ENCODE results near the gene BRCA1. TPM values are rescaled to one million over a fixed set of nuclear protein-coding genes. Genes with fewer than 3 reads are reported as not detected.
A peak's percentile ranks its signal among the peaks of the same experiment; 100 is the strongest.
"Not testable (repeated sequence)": the region's sequence is repeated elsewhere in the genome, so short reads cannot be mapped to it uniquely, and the experiment has no call there.

The BRCA1 gene
- total and polyA plus RNA-seq, 11 donors: 2.7 to 11.7 (median 8.1) TPM

DNA sequence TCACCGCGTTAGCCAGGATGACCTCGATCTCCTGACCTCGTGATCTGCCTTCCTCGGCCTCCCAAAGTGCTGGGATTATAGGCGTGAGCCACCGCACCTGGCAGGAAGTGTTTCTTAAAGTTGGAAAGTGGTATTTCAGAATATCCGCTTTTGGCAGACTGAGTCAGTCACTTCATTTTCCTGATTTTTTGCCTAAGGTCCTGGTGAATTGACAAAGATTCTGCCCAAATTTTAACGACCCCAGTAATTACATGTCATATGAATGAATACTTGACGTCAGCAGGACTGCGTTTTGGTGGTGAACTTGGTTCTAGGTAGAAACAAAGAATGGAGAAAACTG is 4.5 kb upstream of the BRCA1 start:
- H3K9me3 ChIP-seq: no peaks in the 10 kb centered on the region
- peaks cover 0 to 28% (median 15%) of the 10 kb centered on the region in 9 donors for H3K36me3 ChIP-seq
- H3K4me3 ChIP-seq: peak overlapping the region in 6 of 12 donors; percentile 9 to 30 (median 12)
- ATAC-seq: no peak
- no peaks in the 10 kb centered on the region for H3K27me3 ChIP-seq
- intact Hi-C loops (cut with DNase I): loop anchor here in 8 of 10 donors (5.0 to 10.0 kb wide), 5 partner anchors 38 to 107 kb away; partner anchors contain the start of genes VAT1 (in 5 of the 8), NBR1 (in 3 of the 8) and RND2 (in 2 of the 8)
- H3K27ac ChIP-seq: peak overlapping the region in 10 of 12 donors; percentile 3 to 67 (median 44)
- no peak for DNase-seq
- 50 to 65% (median 60%) methylated on average over 11 of the region's 11 CpGs for WGBS, 4 donors
- H3K4me1 ChIP-seq: peaks cover 0 to 25% (median 7%) of the 10 kb centered on the region in 12 donors
- TF ChIP-seq, protein P1, sequence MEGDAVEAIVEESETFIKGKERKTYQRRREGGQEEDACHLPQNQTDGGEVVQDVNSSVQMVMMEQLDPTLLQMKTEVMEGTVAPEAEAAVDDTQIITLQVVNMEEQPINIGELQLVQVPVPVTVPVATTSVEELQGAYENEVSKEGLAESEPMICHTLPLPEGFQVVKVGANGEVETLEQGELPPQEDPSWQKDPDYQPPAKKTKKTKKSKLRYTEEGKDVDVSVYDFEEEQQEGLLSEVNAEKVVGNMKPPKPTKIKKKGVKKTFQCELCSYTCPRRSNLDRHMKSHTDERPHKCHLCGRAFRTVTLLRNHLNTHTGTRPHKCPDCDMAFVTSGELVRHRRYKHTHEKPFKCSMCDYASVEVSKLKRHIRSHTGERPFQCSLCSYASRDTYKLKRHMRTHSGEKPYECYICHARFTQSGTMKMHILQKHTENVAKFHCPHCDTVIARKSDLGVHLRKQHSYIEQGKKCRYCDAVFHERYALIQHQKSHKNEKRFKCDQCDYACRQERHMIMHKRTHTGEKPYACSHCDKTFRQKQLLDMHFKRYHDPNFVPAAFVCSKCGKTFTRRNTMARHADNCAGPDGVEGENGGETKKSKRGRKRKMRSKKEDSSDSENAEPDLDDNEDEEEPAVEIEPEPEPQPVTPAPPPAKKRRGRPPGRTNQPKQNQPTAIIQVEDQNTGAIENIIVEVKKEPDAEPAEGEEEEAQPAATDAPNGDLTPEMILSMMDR (IDR thresholded peaks at IDR 0.05): no peak
- no peak for TF ChIP-seq POLR2A (IDR thresholded peaks at IDR 0.05)

GRCh38 chr17:43127333-43127876 is 2.2 kb upstream of the BRCA1 start:
- H3K4me3 ChIP-seq, ATAC-seq, DNase-seq, H3K27me3 ChIP-seq, H3K27ac ChIP-seq, H3K9me3 ChIP-seq: not testable (repeated sequence)
- WGBS, 4 donors: 90 to 92% (median 91%) methylated on average over 6 of the region's 6 CpGs
- H3K36me3 ChIP-seq: peaks cover 0 to 11% (median 1%) of the 10 kb centered on the region in 9 donors
- peaks cover 0 to 32% (median 10%) of the 10 kb centered on the region in 12 donors for H3K4me1 ChIP-seq
- intact Hi-C loops (cut with DNase I): loop anchor here in 8 of 10 donors (5.0 to 10.0 kb wide), 5 partner anchors 40 to 105 kb away; partner anchors contain the start of genes VAT1 (in 5 of the 8), NBR1 (in 3 of the 8) and RND2 (in 2 of the 8)

DNA sequence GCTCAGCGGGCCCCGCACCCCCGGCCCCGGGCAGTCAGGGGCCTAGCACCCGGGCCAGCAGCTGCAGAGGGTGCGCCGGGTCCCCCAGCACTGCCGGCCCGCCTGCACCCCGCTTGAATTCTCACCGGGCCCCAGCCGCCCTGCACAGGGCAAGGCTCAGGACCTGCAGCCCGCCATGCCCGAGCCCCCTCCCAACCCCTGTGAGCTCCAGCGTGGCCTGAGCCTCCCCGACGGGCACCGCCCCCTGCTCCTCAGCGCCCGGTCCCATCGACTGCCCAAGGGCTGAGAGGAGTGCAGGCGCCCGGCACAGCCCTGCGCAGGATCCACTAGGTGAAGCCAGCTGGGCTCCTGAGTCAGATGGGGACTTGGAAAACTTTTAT is 1.7 kb upstream of the BRCA1 start:
- no peaks in the 10 kb centered on the region for H3K27me3 ChIP-seq
- 60 to 99% (median 98%) methylated on average over 1 to 24 of the region's 24 CpGs for WGBS, 4 donors
- peaks cover 0 to 32% (median 10%) of the 10 kb centered on the region in 12 donors for H3K4me1 ChIP-seq
- no peaks in the 10 kb centered on the region for H3K9me3 ChIP-seq
- no peak for TF ChIP-seq POLR2A (IDR thresholded peaks at IDR 0.05)
- TF ChIP-seq, protein P1 (IDR thresholded peaks at IDR 0.05): no peak
- no peak overlapping the region for H3K4me3 ChIP-seq
- ATAC-seq: no peak
- no peak for DNase-seq
- peaks cover 0 to 9% (median 0%) of the 10 kb centered on the region in 9 donors for H3K36me3 ChIP-seq
- no peak overlapping the region for H3K27ac ChIP-seq
- intact Hi-C loops (cut with DNase I): loop anchor here in 8 of 10 donors (5.0 to 10.0 kb wide), 5 partner anchors 40 to 105 kb away; partner anchors contain the start of genes VAT1 (in 5 of the 8), NBR1 (in 3 of the 8) and RND2 (in 2 of the 8)

GRCh38 chr17:43125967-43126910 is 1.1 kb upstream of the BRCA1 start:
- H3K9me3 ChIP-seq: no peaks in the 10 kb centered on the region
- H3K27ac ChIP-seq: peak overlapping the region in 11 of 12 donors; percentile 29 to 78 (median 73)
- intact Hi-C loops (cut with DNase I): loop anchor here in 9 of 10 donors (1.0 to 10.0 kb wide), 7 partner anchors 41 to 104 kb away; partner anchors contain the start of genes NBR1 (in 5 of the 9), VAT1 (in 5 of the 9) and RND2 (in 2 of the 9)
- TF ChIP-seq POLR2A (IDR thresholded peaks at IDR 0.05): no peak
- TF ChIP-seq, protein P1 (IDR thresholded peaks at IDR 0.05): no peak
- no peaks in the 10 kb centered on the region for H3K27me3 ChIP-seq
- ATAC-seq (no peak), DNase-seq (peak in 1 of 5 donors; percentile 65)
- H3K4me3 ChIP-seq: peak overlapping the region; percentile 15 to 95 (median 68)
- peaks cover 0 to 32% (median 10%) of the 10 kb centered on the region in 12 donors for H3K4me1 ChIP-seq
- WGBS, 4 donors: 79 to 86% (median 83%) methylated on average over 50 to 59 of the region's 59 CpGs
- H3K36me3 ChIP-seq: peaks cover 0 to 9% (median 0%) of the 10 kb centered on the region in 9 donors
